ENCODE data around the gene SETBP1.

The SETBP1 gene

GRCh38 chr18:44765456-44765855, 84.8 kb downstream of the SETBP1 start:
- no peak for DNase-seq

DNA sequence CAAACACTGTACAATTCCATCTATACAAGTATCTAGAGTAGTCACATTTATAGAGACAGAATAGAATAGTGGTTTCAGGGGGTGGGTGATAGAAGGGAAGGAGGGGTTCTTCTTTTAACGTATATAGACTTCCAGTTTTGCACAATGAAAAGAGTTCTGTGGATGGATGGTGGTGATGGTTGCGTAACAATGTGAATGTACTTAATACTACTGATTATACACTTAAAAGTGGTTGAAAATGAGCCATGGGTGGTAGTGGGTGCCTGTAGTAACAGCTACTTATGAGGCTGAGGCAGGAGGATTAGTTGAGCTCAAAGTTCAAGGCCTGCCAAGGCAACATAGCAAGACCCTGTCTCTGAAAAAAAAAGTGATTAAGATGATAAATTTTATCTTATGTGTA, 85.8 kb downstream of the SETBP1 start:
- DNase-seq, result no peak

DNA sequence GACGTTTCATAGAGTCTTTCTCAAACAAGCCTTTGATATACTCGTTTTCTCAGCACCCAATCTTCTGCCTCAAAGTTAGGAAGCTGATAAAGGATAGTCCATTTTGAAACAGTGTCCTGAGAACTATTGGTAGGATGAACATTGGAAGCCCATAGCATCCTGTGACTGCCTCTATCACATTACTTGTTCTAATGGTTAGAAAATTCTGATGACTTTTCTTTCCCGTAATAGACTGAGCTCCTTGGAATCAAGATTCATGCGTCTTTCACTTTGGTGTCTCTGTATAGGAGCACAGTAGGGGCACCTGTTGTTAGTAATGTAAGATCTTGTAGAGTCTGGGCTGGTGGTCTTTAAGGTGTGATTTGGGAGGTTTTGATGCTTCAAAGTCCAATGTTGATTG, 87.1 kb downstream of the SETBP1 start:
- no peak for DNase-seq

GRCh38 chr18:44770641-44771040, 90.0 kb downstream of the SETBP1 start:
- no peak for DNase-seq

DNA sequence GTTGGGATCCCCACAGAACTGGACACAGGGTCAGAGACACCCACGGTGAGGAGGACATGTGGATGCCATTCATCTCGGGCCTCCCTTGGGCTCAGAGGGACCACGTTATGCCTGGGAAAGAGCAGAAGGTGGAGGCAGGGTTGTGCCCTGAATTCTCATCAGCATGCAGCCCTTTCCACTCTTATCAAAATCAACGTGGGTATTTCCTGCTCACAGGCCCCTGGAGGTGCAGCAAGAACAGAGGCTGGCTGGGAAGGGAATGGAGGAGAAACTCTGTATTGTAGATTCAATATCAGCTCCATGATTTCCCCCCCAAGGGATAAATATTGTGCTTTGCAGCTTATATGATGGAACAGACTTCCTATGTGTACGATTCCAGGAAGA, 90.9 kb downstream of the SETBP1 start:
- no peak for DNase-seq

GRCh38 chr18:44771956-44772917, 91.5 kb downstream of the SETBP1 start:
- no peak for DNase-seq

GRCh38 chr18:44773640-44774155, 93.0 kb downstream of the SETBP1 start:
- no peak for DNase-seq

- DNase-seq, result no peak
Observed at GRCh38 chr18:44774191-44774590, 93.5 kb downstream of the SETBP1 start.

GRCh38 chr18:44777457-44778192, 96.9 kb downstream of the SETBP1 start:
- DNase-seq, result no peak

- DNase-seq, result no peak
Observed at GRCh38 chr18:44778788-44779187, 98.1 kb downstream of the SETBP1 start.

DNA sequence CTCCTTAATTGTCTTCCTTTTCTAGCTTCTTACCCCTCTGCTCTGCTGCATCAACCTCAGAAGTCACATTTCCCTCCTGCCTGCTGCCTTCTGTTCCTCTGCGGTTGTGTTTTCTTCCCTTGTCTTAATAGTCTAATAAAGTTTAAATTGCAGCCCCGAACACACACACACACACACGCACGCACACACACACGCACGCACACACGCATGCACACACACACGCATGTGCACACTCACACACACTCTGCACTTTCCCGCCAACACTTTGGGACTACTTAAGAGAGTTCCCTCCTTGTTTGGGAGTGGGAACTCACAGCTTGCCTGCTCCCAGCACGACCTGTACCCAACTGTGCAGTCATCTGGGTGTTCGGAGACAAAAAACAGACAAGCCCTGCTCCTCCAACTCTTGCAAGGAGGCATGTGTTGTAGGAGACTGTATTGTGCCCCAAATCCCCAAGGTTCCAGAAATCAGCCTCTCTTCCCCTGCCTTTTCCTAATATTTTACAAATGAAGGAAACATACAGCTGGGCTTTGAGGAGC, 99.1 kb downstream of the SETBP1 start:
- DNase-seq, result no peak

GRCh38 chr18:44781886-44782285, 101.2 kb downstream of the SETBP1 start:
- no peak for DNase-seq

GRCh38 chr18:44782617-44783016, 101.9 kb downstream of the SETBP1 start:
- no peak for DNase-seq

DNA sequence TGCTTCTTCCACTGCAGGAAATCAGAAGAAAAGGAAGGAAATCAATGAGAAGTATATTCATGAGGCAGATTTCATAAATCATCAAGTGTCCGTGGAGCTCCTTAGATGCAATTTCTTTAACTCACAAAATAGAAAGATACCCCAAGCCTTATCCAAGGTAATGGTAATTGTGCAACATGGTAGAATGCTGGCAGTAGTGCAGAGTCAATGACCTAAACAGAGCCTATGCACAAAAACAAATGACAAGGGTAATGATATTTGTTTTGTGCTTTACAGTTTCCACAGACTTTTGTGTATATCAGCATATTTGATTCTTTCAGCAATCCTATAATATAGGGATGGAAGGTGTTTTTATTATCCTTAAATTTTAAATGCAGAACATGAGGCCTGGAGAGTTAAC, 102.7 kb downstream of the SETBP1 start:
- DNase-seq, result no peak

DNA sequence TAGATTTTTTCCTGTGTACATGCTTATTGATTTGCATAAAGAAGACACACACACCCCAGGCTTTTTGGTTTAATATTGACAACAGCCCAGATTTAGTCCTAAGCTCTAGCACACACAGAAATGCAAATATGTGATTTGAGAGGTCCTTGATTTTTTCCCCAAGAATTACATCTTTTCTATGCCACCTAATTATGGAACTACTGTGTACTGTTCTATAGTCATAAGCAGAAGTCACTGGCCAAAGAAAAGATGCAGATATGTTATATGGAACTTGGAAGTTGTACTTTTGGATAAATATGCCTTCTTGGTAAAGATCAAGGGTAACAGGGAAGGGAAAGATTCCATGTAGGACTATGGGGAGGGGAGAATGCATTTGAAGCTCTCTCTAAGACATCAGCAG, 105.6 kb downstream of the SETBP1 start:
- DNase-seq, result no peak

DNA sequence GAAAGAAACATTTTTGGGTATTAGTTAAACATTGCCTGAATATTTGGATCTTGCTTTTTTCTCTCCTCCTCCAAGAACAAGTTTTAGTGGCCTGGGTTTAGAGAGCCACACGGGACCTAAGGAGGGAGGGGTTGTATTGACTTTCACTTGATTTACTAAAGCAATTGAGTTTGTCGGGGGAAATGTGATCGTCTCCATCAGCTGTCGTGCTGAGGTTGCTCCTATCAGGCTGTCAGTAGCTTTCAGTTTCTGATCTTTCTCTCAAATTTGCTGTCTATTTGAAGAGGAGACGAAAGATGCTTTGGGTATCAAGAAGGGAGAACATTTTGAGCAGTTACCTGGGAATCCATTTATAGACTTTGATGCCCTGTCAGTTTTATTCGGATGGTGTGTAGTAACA, 106.0 kb downstream of the SETBP1 start:
- DNase-seq, result no peak

DNA sequence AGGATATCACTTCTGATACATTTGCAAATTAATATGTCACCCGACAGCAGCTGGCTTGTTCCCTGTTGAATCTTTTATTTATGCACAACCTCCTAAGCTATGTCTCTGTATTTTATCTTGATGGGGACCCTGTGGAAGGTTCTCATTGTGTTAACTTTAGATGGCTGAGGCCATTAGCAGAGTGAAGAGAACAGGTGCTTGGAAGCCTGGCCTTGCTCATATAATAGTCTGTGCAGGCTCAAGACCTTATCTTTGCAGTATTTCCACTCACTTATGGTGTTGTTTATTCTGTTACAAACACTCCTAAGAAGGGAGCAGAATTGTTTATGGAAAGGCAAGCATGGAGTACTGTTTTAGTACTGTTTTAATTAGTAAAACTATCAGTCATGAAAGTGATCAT, 107.6 kb downstream of the SETBP1 start:
- DNase-seq, result no peak

DNA sequence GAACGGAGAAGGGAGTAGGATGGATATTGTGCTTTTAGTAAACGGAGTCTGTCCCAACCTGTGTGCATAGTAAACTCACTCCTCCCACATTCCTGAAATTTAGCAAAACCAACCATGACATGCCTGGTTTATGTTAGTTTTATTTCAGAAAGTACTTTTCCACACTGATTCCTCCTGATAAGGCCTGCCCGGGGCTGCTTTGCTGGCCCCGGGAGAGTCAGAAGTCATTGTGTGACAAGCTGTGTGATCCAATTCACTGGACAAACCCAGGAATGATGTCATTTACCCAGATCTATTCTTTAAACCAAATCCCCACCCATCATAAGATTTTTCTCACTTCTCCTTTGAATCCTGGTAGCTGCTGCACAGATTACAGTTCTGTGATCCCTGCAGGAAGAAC, 109.0 kb downstream of the SETBP1 start:
- DNase-seq, result no peak

DNA sequence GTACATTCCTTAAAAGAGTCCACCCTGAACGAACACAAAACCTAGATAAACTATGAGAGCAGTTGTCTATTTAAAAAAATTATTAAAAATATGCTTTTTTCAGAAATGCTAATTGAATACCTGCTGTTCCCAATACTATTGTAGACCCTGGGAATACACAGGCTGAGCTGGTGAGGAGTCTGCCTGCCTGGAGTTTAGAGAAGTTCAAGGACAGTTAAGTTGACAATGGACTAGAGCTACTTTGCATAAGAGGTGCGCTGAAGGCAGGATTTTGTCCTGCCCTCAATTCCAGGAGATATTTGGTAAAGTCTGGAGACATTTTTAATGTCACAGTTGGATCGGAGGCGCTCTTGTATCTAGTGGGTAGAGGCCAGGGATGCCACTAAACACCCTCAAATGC, 110.2 kb downstream of the SETBP1 start:
- no peak for DNase-seq

DNA sequence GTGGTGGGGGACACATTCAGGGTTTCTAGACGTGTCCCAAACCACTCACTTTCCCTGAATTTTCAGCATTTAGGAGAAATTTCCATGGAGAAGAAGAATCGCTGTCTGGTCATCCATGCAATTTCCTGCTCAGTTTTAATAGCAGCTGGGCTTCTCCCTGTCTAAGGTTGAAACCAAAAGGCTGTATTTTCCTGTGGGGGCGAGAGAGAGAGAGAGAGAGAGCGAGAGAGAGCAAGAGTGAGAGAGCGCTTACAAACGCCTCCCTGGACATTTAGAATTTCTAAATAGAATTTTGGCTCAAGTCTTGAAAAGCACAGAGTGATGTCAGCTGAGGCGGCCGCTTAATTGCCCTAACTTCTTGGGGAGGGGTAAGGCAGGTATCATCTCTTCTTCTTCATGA, 110.8 kb downstream of the SETBP1 start:
- no peak for DNase-seq

- no peak for DNase-seq
Observed at GRCh38 chr18:44792456-44793061, 111.9 kb downstream of the SETBP1 start.

DNA sequence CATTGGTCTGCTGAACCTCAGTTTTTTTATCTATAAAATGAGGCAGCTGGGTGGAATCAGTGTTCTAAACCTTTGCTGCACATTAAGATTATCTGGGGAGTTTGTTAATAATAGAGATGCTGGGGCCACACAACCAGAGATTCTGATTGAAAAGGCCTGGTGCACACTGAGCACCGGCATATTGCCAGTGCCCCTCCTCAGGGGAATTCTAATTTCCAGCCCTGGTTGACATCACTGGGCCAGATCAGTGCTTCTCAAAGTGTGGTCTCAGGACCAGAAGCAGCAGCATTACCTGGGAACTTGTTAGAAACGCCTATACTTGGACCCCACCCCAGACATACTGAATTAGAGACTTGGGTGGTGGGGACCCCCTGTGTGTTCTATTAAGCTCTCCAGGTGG, 112.5 kb downstream of the SETBP1 start:
- DNase-seq, result no peak

GRCh38 chr18:44793685-44794084, 113.0 kb downstream of the SETBP1 start:
- DNase-seq, result no peak
